HG02678 (cell line): Measurements from ENCODE around the gene C1QB.

Experiments used
- ATAC-seq: cut with Tn5 transposase; IDR thresholded peaks from one replicate; pipeline ENCODE4 v1.9.1; 2021; ENCODE audit warnings: mild to moderate bottlenecking, moderate library complexity; ENCODE audit not compliant: unreplicated experiment

Gene C1QB

DNA sequence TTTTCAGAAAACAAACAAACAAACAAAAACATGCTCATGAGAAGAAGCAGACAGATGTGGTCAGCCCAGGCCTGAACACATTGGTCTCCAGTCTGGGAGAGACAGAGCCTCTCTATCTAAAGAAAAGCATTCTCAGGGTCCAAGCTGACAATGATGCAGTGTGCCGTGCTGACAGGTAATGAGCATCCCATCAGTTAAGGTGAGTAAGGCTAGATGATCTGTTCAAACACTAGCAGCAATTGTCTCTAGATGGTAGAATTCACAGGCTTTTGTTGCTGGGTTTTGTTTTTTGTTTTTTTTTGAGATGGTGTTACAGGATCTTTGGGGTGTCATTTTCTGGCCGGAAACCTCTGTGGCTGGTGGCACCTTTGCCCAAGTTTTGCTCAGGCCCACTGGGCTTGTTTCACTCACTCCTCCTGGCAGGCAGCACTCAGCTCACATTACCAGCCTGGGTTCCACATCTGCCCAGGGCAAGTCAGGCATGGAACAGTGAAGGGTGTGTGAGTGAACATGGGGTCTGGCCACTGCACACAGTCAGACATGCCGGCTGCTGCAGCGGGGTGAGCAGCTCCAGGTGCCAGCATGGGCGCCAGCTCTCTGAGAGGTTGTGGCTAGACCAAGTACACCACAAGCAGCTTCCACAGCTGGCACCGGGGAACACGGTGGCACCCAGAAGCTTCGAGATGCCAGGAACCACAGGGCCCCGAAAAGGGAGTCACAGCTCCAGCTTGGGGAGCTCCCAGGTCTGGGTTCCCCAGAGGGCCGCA is 19.2 kb upstream of the C1QB start:
- no peak for ATAC-seq

- ATAC-seq = no peak
Measured at GRCh38 chr1:22635436-22635835, 17.6 kb upstream of the C1QB start.

DNA sequence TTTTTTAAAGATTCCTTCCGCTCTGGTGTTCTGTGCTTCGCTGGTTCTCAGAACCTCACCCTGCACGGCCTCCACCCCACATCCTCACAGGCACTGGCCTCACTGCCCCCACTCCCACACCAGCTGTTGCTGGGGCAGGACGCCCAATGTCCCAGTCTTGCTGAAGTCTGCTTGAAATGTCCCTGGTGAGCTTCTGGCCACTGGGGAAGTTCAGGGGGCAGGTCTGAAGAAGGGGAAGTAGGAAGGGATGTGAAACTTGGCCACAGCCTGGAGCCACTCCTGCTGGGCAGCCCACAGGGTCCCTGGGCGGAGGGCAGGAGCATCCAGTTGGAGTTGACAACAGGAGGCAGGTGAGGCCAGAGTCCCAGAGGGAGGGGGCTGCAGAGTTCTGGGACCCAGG is 16.7 kb upstream of the C1QB start, which contains the start of gene C1QA:
C1QA (plus strand) TSS at position 276 of the 400 bp plus-strand sequence. CDS start 989 bp downstream, outside the sequence.
- ATAC-seq = no peak

DNA sequence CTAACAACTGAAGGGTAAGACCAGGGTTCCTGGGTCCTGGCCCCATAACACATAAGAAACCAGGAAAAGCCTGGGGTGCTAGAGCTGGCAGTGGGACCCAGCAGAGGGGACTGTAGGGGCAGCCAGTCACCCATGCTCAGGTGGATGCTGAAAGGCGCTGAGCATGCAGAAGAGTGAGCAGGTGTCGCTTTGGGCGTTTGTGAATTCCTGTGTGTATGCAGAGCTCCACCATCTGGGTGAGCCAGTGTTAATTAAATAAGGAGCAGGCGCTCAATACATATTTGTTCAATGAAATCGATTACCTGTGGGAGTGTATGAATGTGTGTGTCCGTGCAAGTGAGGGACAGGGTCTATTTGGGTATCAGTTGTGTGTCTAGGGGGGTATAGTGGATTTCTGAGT is 16.1 kb upstream of the C1QB start:
- ATAC-seq = no peak

GRCh38 chr1:22637907-22638445 is 15.1 kb upstream of the C1QB start:
- ATAC-seq = no peak

DNA sequence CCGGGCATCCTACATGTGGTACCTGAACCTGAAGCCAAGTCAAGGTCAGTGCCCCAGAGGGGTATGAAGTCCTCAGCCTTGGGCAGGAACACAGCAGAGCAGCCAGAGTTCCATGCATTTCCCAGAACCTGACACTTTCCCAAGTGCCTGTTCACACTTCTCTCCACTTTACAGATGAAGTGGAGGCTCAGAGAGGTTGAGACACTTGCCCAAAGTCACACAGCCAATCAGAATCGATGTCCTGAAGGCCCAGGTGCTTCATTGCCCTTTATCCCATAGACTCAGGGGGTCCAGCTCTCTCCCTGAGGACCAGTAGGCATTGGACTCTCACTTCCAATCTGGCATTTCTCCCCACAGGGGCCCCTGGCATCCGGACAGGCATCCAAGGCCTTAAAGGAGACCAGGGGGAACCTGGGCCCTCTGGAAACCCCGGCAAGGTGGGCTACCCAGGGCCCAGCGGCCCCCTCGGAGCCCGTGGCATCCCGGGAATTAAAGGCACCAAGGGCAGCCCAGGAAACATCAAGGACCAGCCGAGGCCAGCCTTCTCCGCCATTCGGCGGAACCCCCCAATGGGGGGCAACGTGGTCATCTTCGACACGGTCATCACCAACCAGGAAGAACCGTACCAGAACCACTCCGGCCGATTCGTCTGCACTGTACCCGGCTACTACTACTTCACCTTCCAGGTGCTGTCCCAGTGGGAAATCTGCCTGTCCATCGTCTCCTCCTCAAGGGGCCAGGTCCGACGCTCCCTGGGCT is 14.4 kb upstream of the C1QB start:
- no peak for ATAC-seq

DNA sequence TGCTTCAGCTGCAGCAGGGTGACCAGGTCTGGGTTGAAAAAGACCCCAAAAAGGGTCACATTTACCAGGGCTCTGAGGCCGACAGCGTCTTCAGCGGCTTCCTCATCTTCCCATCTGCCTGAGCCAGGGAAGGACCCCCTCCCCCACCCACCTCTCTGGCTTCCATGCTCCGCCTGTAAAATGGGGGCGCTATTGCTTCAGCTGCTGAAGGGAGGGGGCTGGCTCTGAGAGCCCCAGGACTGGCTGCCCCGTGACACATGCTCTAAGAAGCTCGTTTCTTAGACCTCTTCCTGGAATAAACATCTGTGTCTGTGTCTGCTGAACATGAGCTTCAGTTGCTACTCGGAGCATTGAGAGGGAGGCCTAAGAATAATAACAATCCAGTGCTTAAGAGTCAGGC is 13.8 kb upstream of the C1QB start:
- no peak for ATAC-seq

DNA sequence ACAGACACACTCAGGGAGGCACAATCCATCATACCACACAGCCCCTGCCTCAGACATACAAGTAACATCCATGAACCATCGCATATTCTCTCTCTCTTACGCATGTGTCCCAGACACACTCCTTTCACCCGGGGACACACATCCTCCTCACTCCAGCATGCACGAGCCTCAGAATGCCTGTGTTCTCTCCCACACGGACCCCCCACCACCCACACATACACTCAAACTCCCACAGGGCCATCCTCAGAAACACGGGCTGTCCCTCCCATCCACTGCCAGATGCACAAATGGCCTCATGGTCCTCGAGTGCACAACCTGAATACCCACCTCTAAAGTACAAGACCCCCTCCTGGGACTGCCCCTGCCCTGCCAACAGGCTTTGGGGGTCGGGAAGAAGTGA is 11.8 kb upstream of the C1QB start:
- ATAC-seq = no peak

GRCh38 chr1:22641906-22642636 is 11.0 kb upstream of the C1QB start:
- no peak for ATAC-seq

GRCh38 chr1:22643381-22643780 is 9.7 kb upstream of the C1QB start, which contains the start of gene C1QC:
Gene C1QC (plus strand): TSS chr1:22643633. CDS start chr1:22644024, 391 bp downstream.
- ATAC-seq = no peak

GRCh38 chr1:22643928-22644327 is 9.1 kb upstream of the C1QB start:
- ATAC-seq = no peak

DNA sequence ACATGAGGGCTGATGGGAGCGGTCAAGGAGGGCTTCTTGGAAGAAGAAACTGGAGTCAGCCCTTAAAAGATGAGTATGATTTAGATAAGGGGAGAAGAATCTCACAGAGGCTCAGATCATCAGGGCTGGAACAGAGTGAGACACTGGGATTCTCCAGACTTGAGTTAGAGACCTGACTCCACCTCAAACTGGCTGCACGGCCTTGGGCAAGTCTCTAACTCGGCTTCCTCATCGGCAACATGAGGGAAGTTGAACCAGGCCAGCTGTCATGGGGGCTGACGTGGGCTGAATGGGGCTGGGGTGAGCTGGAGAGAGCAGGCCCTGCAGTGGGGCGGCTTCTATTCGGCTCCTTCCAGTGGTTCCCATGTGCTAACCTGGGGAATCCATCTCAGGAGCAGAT is 7.1 kb upstream of the C1QB start:
- ATAC-seq = no peak

DNA sequence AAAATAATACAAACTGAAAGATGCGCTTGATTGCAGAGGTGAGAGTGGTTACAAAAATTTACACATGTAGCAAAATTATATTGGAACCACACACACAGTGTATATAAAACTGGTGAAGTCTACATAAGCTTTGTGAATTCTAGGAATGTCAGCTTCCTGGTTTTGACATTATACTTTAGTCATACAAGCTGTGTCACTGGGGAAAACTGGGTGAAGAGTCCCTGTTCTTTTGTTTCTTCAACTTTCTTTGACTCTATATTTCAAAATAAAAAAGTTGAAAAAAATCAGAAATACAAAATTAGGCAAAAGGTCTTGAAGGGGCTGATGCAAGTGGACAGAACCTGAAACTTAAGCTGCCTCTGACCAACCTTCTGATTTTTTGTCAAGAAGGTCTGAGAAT is 6.7 kb upstream of the C1QB start:
- no peak for ATAC-seq

DNA sequence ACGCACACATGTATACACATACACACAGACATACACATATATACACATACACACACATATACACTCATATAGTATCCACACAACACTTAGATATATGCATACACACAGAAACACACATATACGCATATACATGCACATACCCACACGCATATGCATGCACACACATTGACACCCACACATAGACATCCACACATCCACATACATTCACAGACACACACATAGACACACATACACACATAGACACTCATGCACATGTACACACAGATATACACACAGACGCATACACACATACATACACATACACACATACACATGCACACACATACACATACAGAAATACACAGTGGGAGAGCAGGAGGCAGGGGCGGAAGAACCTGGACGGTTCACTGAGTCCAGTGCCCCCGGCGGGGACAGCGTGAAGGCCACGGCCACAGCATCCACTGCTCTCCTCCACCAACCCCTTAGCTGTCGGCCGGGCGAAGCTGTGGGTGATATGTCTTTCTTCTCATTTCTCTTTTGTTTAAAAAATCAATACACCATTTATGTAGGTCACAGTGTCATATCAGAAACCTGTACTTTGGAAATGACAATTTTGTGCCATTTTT is 2.8 kb upstream of the C1QB start:
- ATAC-seq = no peak

DNA sequence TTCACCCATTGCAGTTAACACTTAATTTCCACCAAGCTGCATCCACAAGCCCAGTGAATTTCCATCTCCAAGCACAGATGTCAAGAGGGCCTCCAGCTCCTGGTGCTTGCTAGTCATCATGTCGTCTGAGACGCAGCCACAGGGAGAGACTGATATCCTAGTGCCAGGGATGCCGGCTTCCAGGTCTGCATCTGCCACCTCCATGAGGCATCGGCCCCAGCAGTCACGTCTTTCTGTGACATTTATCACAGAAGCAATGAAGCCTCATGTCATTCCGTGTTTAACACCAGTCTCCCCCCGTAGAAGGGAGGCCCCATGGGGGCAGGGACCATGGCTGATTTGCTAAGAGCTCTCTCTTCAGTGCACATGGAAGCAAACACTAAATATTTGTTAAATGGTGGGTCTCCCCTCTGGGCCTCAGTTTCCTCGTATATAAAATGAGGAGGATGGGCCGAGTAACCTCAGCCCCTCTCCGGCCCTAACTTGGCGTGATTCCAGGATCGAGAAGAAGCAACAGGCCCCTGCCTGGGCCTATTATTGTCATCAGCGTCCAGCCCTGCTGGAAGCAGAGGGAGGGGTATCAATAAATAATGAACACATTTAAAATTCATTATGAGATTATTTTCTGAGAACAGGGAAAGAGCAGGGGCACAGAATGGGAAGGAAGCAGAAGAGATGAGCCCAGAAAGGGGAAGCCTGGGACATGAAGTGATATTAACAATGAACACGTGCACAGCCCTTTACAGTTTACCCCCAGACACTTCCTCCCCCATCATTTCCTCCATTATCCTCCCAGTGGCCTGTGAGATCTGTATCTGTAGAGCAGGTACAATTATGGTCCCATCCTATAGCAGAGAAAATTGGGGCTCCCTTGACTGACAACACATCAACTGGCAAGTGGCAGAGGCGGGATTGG is 837 bp upstream of the C1QB start:
- no peak for ATAC-seq

DNA sequence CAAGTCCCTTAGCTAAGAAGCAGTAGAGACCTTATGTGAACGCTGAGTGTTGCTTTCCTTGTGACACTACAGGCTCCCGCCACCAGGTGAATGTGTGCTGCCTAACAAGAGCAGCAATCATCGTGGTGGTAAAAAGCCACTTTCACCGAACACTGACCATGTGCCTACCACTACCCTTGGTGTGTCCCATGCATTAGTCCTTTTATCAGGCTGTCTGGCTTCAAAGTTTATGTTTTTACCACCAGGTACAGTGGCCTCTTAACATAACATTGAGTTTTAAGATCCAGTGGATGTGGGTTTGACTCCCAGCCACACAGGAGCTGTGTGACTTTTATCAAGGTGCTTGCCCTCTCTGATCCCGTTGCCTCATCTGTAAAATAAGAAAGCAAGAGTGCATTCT is 1.7 kb downstream of the C1QB start:
- ATAC-seq = no peak

DNA sequence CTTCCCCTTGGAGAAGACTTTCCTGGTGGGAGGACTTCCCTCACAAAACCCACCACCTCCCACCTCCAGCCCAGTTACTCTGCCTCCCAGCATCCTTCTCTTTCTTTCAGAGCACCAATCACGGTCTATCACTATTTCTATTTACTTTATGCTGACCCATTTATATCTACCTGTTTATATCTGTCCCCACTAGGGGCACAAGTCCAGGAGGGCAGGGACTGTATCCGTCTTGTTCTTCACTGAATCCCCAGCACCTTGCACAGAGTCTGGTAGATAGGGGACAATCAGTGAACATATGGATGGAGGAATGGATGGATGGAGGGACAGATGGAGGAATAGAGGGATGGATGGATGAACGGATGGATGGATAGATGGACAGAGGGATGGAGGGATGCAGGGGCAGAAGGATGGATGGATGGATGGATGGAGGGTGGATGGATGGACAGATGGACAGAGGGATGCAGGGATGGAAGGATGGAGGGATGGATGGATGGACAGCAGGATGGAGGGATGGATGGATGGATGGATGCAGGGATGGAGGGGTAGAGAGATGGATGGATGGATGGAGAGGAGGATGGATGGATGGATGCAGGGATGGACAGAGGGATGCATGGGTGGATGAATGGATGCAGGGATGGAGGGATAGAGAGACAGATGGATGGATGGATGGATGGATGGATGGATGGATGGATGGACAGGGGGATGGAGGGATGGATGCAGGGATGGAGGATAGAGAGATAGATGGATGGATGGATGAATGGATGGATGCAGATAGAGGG is 5.5 kb downstream of the C1QB start:
- ATAC-seq = no peak

- no peak for ATAC-seq
Measured at GRCh38 chr1:22660716-22661241, 7.7 kb downstream of the C1QB start.

DNA sequence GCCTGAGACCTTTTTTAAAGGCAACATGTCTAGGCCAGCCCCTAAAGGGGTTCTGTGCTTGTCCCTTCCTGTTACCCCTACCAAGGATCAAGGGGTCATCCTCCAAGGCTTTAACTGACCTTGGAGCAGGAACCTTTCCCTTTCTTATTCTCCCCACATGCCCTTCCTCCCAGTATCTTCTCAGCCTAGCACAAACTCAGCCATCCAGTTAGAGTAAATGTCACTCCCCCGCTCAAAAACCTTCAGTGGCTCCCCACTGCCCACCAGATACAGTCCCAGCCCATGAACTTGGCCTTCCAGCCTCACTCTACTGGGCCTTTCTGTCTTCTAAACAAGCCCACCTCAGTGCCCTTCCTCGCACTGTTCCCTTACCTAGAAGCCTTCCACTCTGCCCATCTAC is 8.8 kb downstream of the C1QB start:
- no peak for ATAC-seq
